Raji (cell line): ENCODE results near the gene AKT1.

Experiments
- POLR2A ChIP-seq: IDR thresholded peaks from 2 replicates; pipeline ENCODE4 v1.6.1; 2011; ENCODE audit warnings: low read depth, low read length, control low read depth; ENCODE audit not compliant: insufficient read depth

The AKT1 gene

DNA sequence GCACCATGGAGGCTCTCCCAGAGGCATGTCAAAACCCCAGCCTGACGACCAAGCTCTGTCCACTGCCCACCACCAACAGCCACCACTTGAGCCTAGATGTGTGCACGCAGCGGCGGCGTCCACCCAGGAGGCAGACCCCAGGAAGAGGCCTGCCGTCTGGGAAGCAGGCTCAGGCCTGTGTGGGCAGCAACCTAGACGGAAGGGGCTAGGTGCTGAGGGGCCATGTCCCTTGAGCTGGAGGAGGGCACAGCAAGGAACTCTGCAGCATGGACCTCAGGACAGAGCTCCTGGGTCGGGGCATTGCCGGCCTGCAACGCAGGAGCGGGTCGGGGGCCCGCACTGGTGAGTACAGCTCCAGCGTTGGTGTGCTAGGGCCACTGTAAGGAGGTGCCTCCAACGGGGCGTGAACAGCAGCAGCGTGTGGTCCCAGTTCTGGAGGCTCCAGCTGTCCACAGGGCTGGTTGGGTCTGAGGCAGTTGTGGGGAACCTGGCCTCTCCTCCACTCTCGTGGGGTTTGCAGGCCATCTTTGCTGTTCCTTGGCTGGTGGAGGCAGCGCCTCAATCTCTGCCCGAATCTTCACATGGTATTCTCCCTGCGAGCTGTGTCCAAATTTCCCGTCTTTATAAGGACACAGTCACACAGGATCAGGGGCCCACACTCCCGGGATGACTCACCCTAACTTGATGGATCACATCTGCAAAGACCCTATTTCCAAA, 25.8 kb upstream of the AKT1 start:
- no peak for TF ChIP-seq POLR2A

DNA sequence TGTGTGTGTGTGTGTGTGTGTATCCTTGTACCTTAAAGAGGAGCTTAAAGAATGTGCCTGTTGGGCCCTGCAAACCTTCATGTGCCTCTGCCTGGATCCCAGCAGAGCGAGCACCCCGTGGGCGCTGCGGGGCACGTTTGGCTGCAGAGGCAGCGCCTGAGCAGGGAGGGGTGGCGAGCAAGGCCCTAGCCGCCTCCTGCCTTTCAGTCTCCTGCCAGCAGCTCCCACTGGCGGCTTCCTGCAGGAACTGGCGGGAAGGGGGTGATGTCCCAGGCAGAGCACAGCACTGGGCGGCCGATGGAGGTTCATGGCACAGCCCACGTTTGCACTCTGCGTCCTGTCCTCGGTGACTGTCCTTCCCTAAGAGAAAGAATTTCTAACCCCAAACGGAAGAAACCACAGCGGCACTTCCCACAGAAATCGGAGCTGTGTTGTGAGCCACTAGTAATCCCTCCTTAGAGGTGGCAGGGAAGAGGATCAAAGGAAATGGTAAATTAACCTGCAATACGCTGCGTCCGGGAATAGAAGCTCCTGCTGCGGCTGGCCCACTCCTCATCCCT, 25.2 kb upstream of the AKT1 start:
- no peak for TF ChIP-seq POLR2A

DNA sequence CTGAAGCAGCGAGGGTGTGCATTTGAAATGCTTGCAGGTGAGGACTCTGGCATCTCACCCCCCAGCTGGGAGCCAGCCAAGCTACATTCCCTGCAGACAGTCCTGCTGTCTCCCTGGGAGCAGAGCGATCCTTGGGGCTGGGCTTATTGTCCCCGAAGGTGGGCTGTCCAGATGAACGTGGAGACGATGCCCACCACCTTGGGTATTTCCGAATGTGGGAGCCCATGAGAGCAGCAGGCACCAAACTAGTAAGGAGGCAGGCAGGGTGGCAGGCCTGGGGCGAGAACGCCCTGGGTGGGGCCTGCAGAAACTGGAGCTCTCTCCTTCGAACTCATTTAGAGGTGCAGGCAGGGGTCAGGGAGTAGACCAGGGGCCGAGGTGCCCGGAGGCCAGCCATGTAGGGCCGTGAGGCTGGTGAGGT, 23.8 kb upstream of the AKT1 start:
- peak; percentile 4; the same call in 1 of the 2 replicates for TF ChIP-seq POLR2A

DNA sequence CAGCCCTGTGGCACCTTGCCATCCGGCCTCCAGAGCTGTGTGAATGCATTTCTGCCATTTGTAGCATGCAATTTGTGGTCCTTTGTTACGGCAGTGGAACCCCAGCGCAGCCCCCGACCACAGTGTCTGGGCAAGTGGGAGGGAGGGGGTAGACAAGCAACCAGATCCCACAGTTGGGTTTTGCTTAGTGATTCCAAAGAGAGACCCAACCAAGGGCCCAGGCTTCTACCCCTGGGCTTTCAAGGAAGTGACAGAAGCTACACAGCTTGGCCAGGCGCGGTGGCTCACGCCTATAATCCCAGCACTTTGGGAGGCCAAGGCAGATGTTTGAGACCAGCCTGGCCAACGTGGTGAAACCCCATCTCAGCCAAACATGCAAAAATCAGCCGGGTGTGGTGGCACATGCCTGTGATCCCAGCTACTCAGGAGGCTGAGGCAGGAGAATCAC, 23.2 kb upstream of the AKT1 start:
- TF ChIP-seq POLR2A = peak; percentile 2; the same call in 1 of the 2 replicates

DNA sequence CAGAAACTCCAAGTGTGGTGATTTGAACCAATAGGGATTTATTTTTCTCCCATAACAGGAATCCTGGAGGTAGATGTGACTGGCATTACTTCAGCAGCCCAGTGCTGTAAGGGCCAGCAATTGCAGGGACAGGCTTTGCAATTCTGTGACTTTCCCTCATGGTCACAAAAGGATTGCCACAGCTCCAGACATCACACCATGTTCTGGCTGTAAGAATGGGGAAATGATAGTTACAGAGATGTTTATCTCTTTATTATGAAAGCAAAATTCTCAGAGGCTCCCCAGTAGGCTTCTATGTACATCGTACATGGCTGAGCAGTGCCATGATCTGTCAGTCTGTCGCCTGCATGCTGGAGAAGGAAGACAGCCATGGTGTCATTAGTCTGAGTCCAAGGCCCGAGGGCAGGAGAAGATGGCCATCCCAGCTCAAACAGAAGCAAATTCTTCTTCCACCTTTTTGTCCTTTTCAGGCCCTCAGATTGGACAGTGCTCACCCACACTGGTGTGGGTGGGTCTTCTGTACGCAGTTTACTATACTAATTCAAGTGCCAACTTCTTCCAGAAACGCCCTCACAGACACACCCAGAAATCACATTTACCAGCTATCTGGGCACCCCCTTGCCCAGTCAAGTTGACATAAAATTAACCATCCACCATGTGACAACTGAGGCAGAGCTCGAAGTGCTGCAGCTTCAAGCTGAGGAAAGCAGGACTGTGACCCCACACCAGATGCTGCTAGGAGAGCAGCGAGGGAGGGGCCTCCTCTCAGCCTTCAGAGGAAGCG, 22.6 kb upstream of the AKT1 start:
- TF ChIP-seq POLR2A = no peak

DNA sequence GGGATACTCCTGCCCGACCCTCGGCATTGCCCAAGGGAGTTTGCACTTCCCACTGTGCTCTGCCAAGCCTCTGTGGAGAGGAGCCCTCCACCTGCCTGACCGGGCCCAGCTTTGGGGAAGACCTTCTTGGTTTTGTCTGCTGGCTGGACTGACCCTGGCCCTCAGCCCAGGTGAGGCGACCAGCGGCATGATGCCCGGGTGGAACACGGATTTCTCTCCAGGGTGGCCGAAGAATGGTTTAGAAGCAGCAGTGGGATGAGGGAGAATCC, 21.0 kb upstream of the AKT1 start:
- TF ChIP-seq POLR2A = no peak

DNA sequence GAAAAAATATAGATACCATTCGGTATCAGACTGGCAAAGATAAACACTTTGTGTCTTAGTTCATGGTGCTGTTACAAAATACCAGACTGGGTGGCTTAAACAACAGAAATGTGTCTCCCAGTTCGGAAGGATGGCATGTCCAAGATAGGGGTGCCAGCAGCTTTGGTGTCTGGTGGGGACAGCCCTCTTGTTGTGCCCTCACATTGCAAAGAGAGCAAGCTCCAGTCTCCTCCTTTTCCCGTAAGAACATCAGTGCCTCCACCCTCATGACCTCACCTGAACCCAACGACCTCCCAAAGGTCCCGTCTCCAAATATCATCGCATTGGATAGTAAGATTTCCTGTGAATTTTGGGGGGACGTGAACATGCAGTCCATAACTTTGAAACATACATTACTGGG, 17.7 kb upstream of the AKT1 start:
- TF ChIP-seq POLR2A = no peak

DNA sequence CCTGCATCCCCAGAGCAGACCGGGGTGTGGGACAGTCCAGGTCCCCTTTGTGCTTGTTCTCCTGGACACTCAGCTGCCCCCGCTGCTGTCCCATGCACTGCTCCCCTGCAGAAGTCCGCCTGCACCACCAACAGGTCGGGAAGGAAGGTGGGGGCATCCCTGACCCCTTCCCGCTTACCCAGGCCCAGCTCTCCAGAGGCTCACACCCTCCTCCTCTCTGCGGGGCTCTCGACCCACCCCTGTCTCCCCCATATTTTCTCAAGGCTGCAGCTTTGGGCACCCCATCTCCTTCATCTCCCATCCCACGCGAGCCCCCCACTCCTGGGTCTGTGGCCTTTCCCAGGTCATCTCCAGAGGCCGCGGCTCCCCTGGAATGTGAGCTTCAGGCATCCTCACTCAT, 14.8 kb upstream of the AKT1 start:
- no peak for TF ChIP-seq POLR2A

DNA sequence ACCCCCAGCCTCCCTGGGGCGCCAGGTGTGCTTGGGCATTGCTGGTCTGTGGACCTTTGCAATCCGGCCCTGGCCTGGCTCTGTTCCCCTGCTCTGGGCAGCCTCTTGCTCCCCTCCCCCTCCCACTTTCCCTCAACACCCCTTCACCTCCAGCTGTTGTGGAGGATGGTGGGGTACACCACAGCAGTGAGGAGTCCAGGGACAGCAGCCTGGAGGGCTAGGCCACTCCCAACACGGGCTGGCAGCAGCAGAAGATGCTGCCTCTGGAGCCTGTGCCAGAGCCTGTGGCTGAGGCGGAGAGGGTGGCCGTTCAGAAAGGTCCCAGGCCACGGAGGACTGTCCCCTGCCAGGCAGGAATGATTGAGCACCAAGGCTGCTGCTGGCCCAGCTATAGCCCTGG, 12.9 kb upstream of the AKT1 start:
- TF ChIP-seq POLR2A = no peak

DNA sequence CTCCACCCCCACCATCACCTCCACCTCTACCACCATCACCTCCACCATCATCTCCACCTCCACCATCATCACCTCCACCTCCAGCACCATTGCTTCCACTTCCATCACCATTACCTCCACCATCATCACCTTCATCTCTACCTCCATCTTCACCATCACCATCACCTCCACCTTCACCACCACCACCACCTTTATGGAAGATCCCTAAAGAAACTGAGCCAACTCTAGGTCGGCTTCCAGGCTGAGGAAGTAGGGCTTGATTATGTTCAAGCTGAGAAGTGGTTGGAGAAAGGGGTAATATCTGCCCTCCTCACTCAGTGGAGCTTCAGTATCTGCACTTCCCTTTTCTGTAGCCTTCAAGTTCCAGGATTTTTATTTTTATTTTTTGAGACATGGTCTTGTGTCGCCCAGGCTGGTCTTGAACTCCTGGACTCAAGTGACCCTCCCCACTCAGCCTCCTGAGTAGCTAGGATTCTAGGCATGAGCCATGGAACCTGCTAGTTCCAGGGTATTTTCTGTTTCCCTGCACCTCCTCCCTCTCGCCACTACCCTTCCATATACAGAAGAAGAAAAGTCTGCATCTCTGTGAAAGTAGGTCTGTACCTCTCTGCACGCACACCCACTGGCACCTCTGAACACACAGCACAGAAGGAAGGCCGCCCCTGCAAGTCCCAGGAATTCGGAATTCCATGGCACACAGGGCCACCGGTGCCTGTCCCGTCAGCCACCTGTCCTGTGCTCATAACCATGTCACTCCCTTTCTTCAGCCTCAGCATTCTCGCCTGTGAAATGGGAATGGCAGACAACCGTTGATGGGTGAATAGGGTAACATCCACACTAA, 11.3 kb upstream of the AKT1 start:
- TF ChIP-seq POLR2A = no peak

DNA sequence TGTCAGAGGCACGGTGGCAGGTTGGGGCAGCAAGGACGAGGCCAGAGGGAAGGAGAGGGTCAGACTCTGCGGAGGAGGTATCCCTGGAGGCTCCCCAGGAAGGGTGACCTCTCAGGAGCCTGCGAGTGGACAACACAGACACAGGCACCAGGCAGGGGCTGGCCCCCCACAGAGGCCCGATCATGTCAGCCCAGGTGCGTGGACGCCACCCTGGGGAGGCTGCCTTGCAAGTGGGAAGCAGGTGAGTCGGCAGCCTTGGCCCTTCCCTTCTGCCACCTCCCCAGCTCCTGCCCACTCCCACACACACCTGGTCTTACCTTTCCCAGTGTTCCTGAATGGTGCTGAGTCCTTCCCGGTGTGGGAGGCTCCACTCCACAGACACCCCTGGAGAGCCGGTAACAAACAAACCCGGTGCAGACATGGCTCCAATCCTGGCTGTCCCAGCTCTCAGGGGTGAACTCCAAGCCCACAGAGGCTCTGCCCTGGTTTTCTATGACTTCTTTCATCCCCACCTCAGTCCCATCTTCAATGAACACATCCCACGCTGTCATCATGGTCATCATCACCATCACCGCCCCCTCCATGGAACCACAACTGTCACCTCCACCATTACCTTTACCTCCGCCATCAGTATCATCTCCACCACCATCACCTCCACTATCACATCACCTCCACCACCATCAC, 10.5 kb upstream of the AKT1 start:
- TF ChIP-seq POLR2A = no peak

DNA sequence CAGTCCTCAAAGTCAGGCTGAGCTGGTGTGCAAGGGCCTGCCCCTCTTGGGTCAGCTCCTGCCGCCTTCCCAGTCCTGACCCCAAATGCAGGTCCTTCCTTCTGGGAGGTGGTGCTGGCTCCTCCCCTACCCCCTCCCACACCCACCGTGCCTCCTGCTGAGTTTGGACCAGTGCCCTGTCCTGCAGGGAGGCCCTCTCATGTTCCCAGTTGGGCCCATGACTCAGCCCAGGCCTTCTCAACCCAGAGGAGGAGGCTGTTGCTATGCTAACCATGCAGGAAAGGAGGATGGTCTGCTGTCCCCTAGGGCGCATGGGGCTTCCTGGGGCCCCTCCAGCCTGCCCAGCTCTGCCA, 9.8 kb upstream of the AKT1 start:
- TF ChIP-seq POLR2A = no peak

DNA sequence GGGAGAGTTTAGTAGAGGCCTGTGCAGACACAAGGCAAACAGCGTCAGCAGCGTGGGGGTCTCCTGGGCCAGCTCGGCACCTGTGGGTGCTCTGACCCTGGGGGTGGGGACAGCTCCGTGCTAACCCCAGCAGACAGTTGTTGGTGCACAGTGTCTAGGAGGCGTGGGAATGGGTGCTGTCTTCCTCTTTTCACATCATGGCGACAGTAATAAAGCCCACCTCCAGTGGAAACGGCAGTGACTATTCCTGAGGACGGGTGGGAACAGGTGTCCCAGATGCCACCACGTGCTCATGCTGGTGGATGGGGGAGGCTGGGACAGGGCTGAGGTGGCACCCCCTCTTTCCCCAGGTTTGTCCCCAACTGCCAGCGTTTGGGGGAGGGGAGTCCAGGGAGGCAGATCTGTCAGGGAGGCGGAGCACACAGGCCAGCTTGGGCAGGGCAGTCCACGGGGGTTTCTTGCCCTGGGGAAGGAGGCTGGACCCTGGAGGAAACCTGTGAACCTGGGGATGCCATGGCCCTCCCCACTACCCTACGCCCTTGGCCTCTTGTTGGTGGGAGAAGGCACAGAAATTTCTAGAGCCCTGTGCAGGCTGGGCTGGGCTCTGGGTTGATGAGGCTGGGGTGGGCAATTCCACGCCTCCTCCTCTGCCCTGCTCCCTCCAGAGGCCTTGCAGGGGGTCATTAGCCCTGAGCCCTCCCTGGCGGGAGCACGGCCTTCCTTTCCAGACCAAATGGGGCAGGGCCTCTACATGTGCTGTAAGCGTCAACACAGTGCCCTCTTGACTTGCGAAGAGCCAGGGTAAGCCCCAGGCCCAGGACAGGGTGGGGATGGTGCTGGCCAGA, 9.2 kb upstream of the AKT1 start:
- TF ChIP-seq POLR2A = no peak

DNA sequence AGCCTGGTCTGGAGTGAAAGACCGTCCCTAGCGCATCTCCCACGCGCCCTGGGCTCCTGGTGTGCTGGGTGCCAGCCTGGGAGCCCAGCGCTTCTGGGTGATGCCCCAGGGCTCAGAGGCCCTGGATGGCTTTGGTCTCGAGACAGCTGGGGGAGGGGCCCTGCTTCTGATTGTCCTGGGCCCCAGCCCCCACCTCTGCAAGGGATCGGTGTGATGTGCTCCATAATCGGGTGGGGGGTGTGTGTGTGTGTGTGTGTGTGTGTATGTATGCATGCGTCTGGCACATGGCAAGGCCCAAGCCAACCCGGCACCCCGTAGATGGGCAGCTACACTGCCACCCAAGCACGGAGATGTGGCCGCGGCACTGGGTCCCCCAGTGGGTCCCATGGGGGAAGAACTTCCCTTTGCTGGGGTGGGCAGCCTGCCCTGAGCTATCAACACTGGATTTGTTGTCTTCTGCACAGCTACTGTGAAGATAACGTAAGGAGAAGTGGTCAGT, 8.4 kb upstream of the AKT1 start:
- TF ChIP-seq POLR2A = no peak

DNA sequence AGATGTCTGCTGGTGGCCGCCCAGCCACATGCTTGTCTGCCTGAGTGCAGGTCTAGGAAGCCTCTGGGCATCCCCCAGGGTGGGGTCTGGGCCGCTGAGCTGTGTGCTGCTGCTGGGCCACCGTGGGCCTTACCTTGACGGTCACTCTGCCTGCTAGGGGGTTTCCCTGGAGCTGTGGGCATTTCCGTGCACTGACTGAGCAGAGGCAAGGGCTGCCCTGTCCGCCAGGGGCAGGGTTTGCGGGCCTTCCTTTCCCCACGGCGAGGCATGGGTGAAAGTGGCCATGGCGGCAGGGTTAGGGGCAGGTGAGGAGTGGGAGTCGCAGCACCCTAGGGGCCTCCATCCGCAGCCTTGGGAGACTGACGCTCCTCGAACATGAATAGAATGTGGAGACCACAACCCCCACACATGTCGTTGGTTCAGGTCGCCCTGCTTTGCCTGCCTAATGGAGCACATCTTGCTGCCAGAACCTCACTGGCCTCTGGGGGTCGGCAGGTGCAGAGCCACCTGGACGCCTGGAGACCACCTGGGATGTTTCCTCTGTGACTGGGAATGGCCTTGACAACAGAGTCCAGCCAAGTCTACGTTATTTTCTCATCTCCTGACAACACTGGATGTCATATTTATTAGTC, 7.8 kb upstream of the AKT1 start:
- no peak for TF ChIP-seq POLR2A
